IMR-90 (cell line): ENCODE data around the gene PLA2G4F. TPM values are rescaled to one million over a fixed set of nuclear protein-coding genes. Genes with fewer than 3 reads are reported as not detected.

ENCODE experiments used
- ATAC-seq: fragments of 200-7000 bp; cut with Tn5 transposase; 2 replicates; pipeline ENCODE4 v1.9.1; 2020; ENCODE audit warnings: low read depth, mild to moderate bottlenecking, moderate library complexity
- BruUV-seq: library from RNA; stranded (reverse); fragments of 400-500 nt; replicated peaks from 2 replicates; lab custom pipeline; 2021; lab: Mats Ljungman, UMichigan
- CTCF ChIA-PET: fragments of 300-600 bp; formaldehyde crosslinking; extraction: SDS; loops from one replicate; lab custom pipeline; 2021; ENCODE audit warnings: antibody characterized with exemption; lab: Yijun Ruan, JAX
- POLR2A ChIA-PET: fragments of 300-600 bp; sonication (Branson Sonifier 250); formaldehyde crosslinking; loops from one replicate; lab custom pipeline; 2022; ENCODE audit warnings: antibody characterized with exemption; ENCODE audit not compliant: unreplicated experiment; lab: Charles Lee
- DNase-seq: peaks from one replicate; pipeline ENCODE4 v3.0.0; 2013
- H2AFZ ChIP-seq: replicated peaks from 2 replicates; pipeline ENCODE3; 2013; ENCODE audit warnings: low read length, mild to moderate bottlenecking; ENCODE audit not compliant: poor library complexity
- H2AK5ac ChIP-seq: 2 replicates; pipeline ENCODE4 v1.6.1; 2013; ENCODE audit warnings: low read depth, low read length, inconsistent platforms
- H2AK9ac ChIP-seq: replicated peaks from 2 replicates; pipeline ENCODE3; 2013; ENCODE audit warnings: mild to moderate bottlenecking, low read depth, low read length, moderate library complexity; ENCODE audit not compliant: poor library complexity
- H2BK120ac ChIP-seq: 2 replicates; pipeline ENCODE4 v1.6.1; 2013; ENCODE audit warnings: low read depth, low read length, inconsistent platforms
- H2BK15ac ChIP-seq: 3 replicates; pipeline ENCODE4 v1.6.1; 2013; ENCODE audit warnings: low read depth, low read length, inconsistent platforms
- H2BK20ac ChIP-seq: 2 replicates; pipeline ENCODE4 v1.6.1; 2013; ENCODE audit warnings: low read depth, mild to moderate bottlenecking, inconsistent platforms, low read length, moderate library complexity
- H2BK5ac ChIP-seq: 2 replicates; pipeline ENCODE4 v1.6.1; 2013; ENCODE audit warnings: mild to moderate bottlenecking, low read depth, low read length, inconsistent platforms; ENCODE audit not compliant: poor library complexity, severe bottlenecking
- H3K14ac ChIP-seq: replicated peaks from 2 replicates; pipeline ENCODE4 v1.6.1; 2013; ENCODE audit warnings: low read depth, low read length, inconsistent platforms
- H3K18ac ChIP-seq: 2 replicates; pipeline ENCODE4 v1.6.1; 2013; ENCODE audit warnings: low read depth, low read length, control low read depth
- H3K23ac ChIP-seq: 2 replicates; pipeline ENCODE4 v1.6.1; 2013; ENCODE audit warnings: low read depth, low read length, inconsistent platforms
- H3K27ac ChIP-seq: 2 replicates; pipeline ENCODE4 v1.5.1; 2013; ENCODE audit warnings: mild to moderate bottlenecking, control low read depth, low read length; ENCODE audit not compliant: insufficient read depth
- H3K27me3 ChIP-seq: 2 replicates; pipeline ENCODE4 v1.6.1; 2013; ENCODE audit warnings: low read length; ENCODE audit not compliant: control insufficient read depth, insufficient read depth
- H3K36me3 ChIP-seq: 2 replicates; pipeline ENCODE4 v1.6.1; 2013; ENCODE audit warnings: low read length, mixed read lengths; ENCODE audit not compliant: control insufficient read depth, insufficient read depth
- H3K4ac ChIP-seq: 2 replicates; pipeline ENCODE4 v1.6.1; 2013; ENCODE audit warnings: low read depth, low read length, inconsistent platforms
- H3K4me1 ChIP-seq: 2 replicates; pipeline ENCODE4 v1.6.1; 2013; ENCODE audit warnings: low read length, mixed read lengths; ENCODE audit not compliant: control insufficient read depth, insufficient read depth
- H3K4me2 ChIP-seq: 2 replicates; pipeline ENCODE4 v1.6.1; 2013; ENCODE audit warnings: low read depth, mild to moderate bottlenecking, control low read depth, low read length, moderate library complexity
- H3K4me3 ChIP-seq: 2 replicates; pipeline ENCODE4 v1.5.1; 2013; ENCODE audit warnings: low read depth, mild to moderate bottlenecking, control low read depth, low read length, moderate library complexity; ENCODE audit not compliant: insufficient read depth
- H3K56ac ChIP-seq: 2 replicates; pipeline ENCODE4 v1.6.1; 2013; ENCODE audit warnings: low read length, inconsistent platforms; ENCODE audit not compliant: insufficient read depth; ENCODE audit errors: extremely low read depth
- H3K79me1 ChIP-seq, 2 experiments: 2 replicates each; pipeline ENCODE4 v1.6.1; 2013; ENCODE audit warnings: low read length in 2 of 2, inconsistent platforms in 1 of 2, low read depth in 1 of 2
- H3K9ac ChIP-seq: 2 replicates; pipeline ENCODE4 v1.6.1; 2013; ENCODE audit warnings: low read depth, low read length, control low read depth
- H3K9me1 ChIP-seq: 2 replicates; pipeline ENCODE4 v1.6.1; 2013; ENCODE audit warnings: low read length, inconsistent platforms; ENCODE audit not compliant: insufficient read depth
- H3K9me3 ChIP-seq: 2 replicates; pipeline ENCODE4 v1.6.1; 2013; ENCODE audit warnings: low read length; ENCODE audit not compliant: control insufficient read depth, insufficient read depth
- H4K20me1 ChIP-seq: 2 replicates; pipeline ENCODE4 v1.6.1; 2013; ENCODE audit warnings: low read length, inconsistent platforms; ENCODE audit not compliant: insufficient read depth
- H4K5ac ChIP-seq: 2 replicates; pipeline ENCODE4 v1.6.1; 2013; ENCODE audit warnings: mild to moderate bottlenecking, low read depth, low read length, control low read depth
- H4K8ac ChIP-seq, 2 experiments: 2 replicates each; pipeline ENCODE4 v1.6.1; 2013; ENCODE audit warnings: low read depth in 2 of 2, low read length in 2 of 2, control low read depth in 1 of 2, inconsistent platforms in 1 of 2
- H4K91ac ChIP-seq: 2 replicates; pipeline ENCODE4 v1.6.1; 2013; ENCODE audit warnings: low read depth, low read length, inconsistent platforms; ENCODE audit not compliant: insufficient read depth
- BHLHE40 ChIP-seq: fragments of 150-350 bp; IDR thresholded peaks from 2 replicates; pipeline ENCODE4 v1.6.1; 2016; ENCODE audit warnings: mild to moderate bottlenecking, low read depth, low read length
- CEBPB ChIP-seq: IDR thresholded peaks from 2 replicates; pipeline ENCODE4 v1.6.1; 2012; ENCODE audit warnings: low read depth, low read length, improper control_type of control experiment
- CHD1 ChIP-seq: IDR thresholded peaks from 2 replicates; pipeline ENCODE4 v1.6.1; 2012; ENCODE audit warnings: low read depth, low read length, improper control_type of control experiment
- FOS ChIP-seq: fragments of 150-350 bp; IDR thresholded peaks from 2 replicates; pipeline ENCODE4 v1.6.1; 2016; ENCODE audit warnings: low read depth, low read length
- MAFK ChIP-seq: IDR thresholded peaks from 2 replicates; pipeline ENCODE4 v1.6.1; 2012; ENCODE audit warnings: low read depth, low read length, improper control_type of control experiment
- MAZ ChIP-seq: IDR thresholded peaks from 2 replicates; pipeline ENCODE4 v1.6.1; 2012; ENCODE audit warnings: low read depth, mild to moderate bottlenecking, low read length, improper control_type of control experiment, moderate library complexity, borderline replicate concordance
- POLR2A ChIP-seq: IDR thresholded peaks from 2 replicates; pipeline ENCODE4 v1.6.1; 2012; ENCODE audit warnings: mild to moderate bottlenecking, low read depth, low read length
- RAD21 ChIP-seq: IDR thresholded peaks from 2 replicates; pipeline ENCODE4 v1.6.1; 2012; ENCODE audit warnings: low read length, improper control_type of control experiment
- RFX5 ChIP-seq: IDR thresholded peaks from 2 replicates; pipeline ENCODE4 v1.8.0; 2012; ENCODE audit warnings: low read depth, mild to moderate bottlenecking, low read length, moderate library complexity
- WGBS, 2 experiments: methylation state at CpG; one replicate each; pipeline versions ENCODE4 v1.1.5 to v1.1.7; 2013; ENCODE audit warnings: missing lambda C conversion rate in 2 of 2; ENCODE audit not compliant: insufficient read length in 1 of 2; ENCODE audit errors: extremely low coverage in 2 of 2; 5-methylcytosine and 5-hydroxymethylcytosine counted together
- dilution Hi-C: fragments of 300-500 bp; cut with HindIII; formaldehyde crosslinking; loops from one replicate; pipeline ENCODE4 v1.14.3; 2018; ENCODE audit warnings: low sequenced_read_pairs; ENCODE audit not compliant: unreplicated experiment
- in situ Hi-C: fragments of 300-500 bp; cut with MboI; formaldehyde crosslinking; loops from 3 replicates; pipeline ENCODE4 v1.14.3; 2019; ENCODE audit warnings: low sequenced_read_pairs, inconsistent platforms, mixed read lengths
- intact Hi-C: fragments of 100-400 bp; cut with micrococcal nuclease; formaldehyde crosslinking; loops from 2 replicates; pipeline ENCODE4 v1.10.0; 2022
- polyA plus RNA-seq, 3 experiments: library from polyadenylated mRNA; depleted of rRNA; stranded (reverse); fragments of >200 nt; gene quantifications; 2 replicates each; pipeline ENCODE4 v1.2.3, GENCODE V29; 2012; ENCODE audit warnings: low replicate concordance in 1 of 3
- total RNA-seq: library from RNA; depleted of rRNA; stranded (reverse); fragments of >200 nt; gene quantifications from 2 replicates; pipeline ENCODE4 v1.2.3, GENCODE V29; 2012
- TF ChIP-seq, protein P1 (sequence below): fragments of 150-350 bp; IDR thresholded peaks from 2 replicates; pipeline ENCODE4 v1.6.1; 2016; ENCODE audit warnings: low read depth, mild to moderate bottlenecking, low read length, moderate library complexity, borderline replicate concordance
- TF ChIP-seq, protein P2 (sequence below): conservative IDR thresholded peaks from 2 replicates; pipeline ENCODE4 v1.5.1; 2012; ENCODE audit warnings: mild to moderate bottlenecking, low read depth, low read length, improper control_type of control experiment

The PLA2G4F gene
- total and polyA plus RNA-seq, 2 of the 4 experiments (the other 2 are of a cell fraction) = not detected

DNA sequence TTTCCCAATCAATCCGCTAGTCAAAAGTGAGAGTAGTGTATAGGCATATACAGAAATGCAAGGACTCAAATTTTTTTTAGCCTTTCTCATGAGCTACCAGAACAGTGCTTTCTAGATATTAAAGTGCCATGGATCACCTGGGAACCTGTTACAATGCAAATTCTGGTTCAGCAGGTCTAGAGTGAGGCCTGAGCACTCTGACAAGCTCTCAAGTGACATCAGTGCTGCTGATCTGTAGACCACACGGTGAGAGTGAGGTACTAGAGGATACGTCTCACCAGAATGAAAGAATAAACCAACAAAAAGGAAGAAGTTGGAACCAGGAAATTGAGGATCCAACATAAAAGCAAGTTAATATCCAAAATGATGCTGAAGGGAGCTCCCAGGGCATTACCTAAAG lies 46.1 kb downstream of the PLA2G4F start:
- H2AK9ac ChIP-seq = no peak overlapping the region
- ChIA-PET CTCF (interaction anchor here (0.6 to 1.3 kb wide), 3 partner anchors 11 to 98 kb away, joined by 3 to 5 read pairs (median 4); no protein-coding TSS in a partner anchor), POLR2A (no interaction called here)
- no peak overlapping the region for H2BK20ac ChIP-seq
- H3K27me3 ChIP-seq = peaks cover 34% of the 10 kb centered on the region
- no peak overlapping the region for H2BK15ac ChIP-seq
- no peaks in the 10 kb centered on the region for H3K4me1 ChIP-seq
- H3K4me3 ChIP-seq = no peak overlapping the region
- no peaks in the 10 kb centered on the region for H3K9me1 ChIP-seq
- no peak overlapping the region for H4K5ac ChIP-seq
- no peak overlapping the region for H3K23ac ChIP-seq
- H3K9me3 ChIP-seq = peaks cover 3% of the 10 kb centered on the region; the same call in 1 of the 2 replicates
- no peak overlapping the region for H3K14ac ChIP-seq
- in situ Hi-C loops (no loop called here), dilution Hi-C loops (no loop called here), intact Hi-C loops (no loop called here)
- no peaks in the 10 kb centered on the region for H4K20me1 ChIP-seq
- no peak overlapping the region for H2BK5ac ChIP-seq
- H4K91ac ChIP-seq = no peak overlapping the region
- H3K4me2 ChIP-seq = no peak overlapping the region
- WGBS, 2 experiments = no CpG with 5 or more reads among the region's 3 CpGs
- no peak overlapping the region for H3K56ac ChIP-seq
- no peaks in the 10 kb centered on the region for H3K79me1 ChIP-seq
- H3K27ac ChIP-seq = no peak overlapping the region
- H2AK5ac ChIP-seq = no peak overlapping the region
- TF ChIP-seq, protein P1, sequence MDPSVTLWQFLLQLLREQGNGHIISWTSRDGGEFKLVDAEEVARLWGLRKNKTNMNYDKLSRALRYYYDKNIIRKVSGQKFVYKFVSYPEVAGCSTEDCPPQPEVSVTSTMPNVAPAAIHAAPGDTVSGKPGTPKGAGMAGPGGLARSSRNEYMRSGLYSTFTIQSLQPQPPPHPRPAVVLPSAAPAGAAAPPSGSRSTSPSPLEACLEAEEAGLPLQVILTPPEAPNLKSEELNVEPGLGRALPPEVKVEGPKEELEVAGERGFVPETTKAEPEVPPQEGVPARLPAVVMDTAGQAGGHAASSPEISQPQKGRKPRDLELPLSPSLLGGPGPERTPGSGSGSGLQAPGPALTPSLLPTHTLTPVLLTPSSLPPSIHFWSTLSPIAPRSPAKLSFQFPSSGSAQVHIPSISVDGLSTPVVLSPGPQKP = no peak
- TF ChIP-seq CHD1 (no peak), RFX5 (no peak), CEBPB (no peak), MAFK (no peak), POLR2A (no peak), RAD21 (no peak), FOS (no peak), BHLHE40 (no peak), MAZ (no peak)
- TF ChIP-seq, protein P2, sequence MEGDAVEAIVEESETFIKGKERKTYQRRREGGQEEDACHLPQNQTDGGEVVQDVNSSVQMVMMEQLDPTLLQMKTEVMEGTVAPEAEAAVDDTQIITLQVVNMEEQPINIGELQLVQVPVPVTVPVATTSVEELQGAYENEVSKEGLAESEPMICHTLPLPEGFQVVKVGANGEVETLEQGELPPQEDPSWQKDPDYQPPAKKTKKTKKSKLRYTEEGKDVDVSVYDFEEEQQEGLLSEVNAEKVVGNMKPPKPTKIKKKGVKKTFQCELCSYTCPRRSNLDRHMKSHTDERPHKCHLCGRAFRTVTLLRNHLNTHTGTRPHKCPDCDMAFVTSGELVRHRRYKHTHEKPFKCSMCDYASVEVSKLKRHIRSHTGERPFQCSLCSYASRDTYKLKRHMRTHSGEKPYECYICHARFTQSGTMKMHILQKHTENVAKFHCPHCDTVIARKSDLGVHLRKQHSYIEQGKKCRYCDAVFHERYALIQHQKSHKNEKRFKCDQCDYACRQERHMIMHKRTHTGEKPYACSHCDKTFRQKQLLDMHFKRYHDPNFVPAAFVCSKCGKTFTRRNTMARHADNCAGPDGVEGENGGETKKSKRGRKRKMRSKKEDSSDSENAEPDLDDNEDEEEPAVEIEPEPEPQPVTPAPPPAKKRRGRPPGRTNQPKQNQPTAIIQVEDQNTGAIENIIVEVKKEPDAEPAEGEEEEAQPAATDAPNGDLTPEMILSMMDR = no peak
- H4K8ac ChIP-seq = no peak overlapping the region
- H3K4ac ChIP-seq = no peak overlapping the region
- DNase-seq (no peak), ATAC-seq (no peak)
- no peak overlapping the region for H2AFZ ChIP-seq
- no TSS peak for BruUV-seq
- H3K18ac ChIP-seq = no peak overlapping the region
- no peaks in the 10 kb centered on the region for H3K36me3 ChIP-seq
- H2BK120ac ChIP-seq = no peak overlapping the region
- no peak overlapping the region for H3K9ac ChIP-seq
